ENCODE results near the gene RIN3. TPM values are rescaled to one million over a fixed set of nuclear protein-coding genes. Genes with fewer than 3 reads are reported as not detected.
"Not testable (repeated sequence)": the region's sequence is repeated elsewhere in the genome, so short reads cannot be mapped to it uniquely, and the experiment has no call there.

Gene RIN3
- total RNA-seq, 1 experiment from 2014 or later = not detected

- DNase-seq = no peak
- Histone ChIP-seq H3K9me2 (replicated peaks; ENCODE audit: insufficient read depth, low read length) (no peaks in the 10 kb centered on the region), H3K27ac (ENCODE audit: low read length) (no peak overlapping the region), H3K79me2 (ENCODE audit: low read length) (no peaks in the 10 kb centered on the region), H3K36me3 (ENCODE audit: insufficient read depth, low read length) (no peaks in the 10 kb centered on the region), H3K4me3 (ENCODE audit: low read length) (no peak overlapping the region), H3K4me2 (ENCODE audit: low read depth, low read length, poor library complexity, severe bottlenecking) (no peak overlapping the region), H3K9me3 (ENCODE audit: low read length) (no peaks in the 10 kb centered on the region), H2AFZ (ENCODE audit: low read length) (no peak overlapping the region), H3K27me3 (ENCODE audit: low read length) (peaks cover 3% of the 10 kb centered on the region; the same call in 1 of the 2 replicates), H4K20me1 (ENCODE audit: insufficient read depth, low read depth, low read length) (peaks cover 8% of the 10 kb centered on the region; the same call in 1 of the 2 replicates), H3K9ac (ENCODE audit: low read length) (no peak overlapping the region), H3K4me1 (ENCODE audit: low read length) (peaks cover 10% of the 10 kb centered on the region)
These were observed 120.1 kb downstream of the RIN3 start for GRCh38 chr14:92633724-92634123.

GRCh38 chr14:92635031-92635430 lies 121.5 kb downstream of the RIN3 start:
- no peak overlapping the region for H3K4me3 ChIP-seq (ENCODE audit: low read length)
- no peaks in the 10 kb centered on the region for H3K79me2 ChIP-seq (ENCODE audit: low read length)
- no peak overlapping the region for H3K27ac ChIP-seq (ENCODE audit: low read length)
- H3K27me3 ChIP-seq (ENCODE audit: low read length) = peaks cover 3% of the 10 kb centered on the region; the same call in 1 of the 2 replicates
- DNase-seq = peak; percentile 53
- H3K9me2 ChIP-seq (replicated peaks; ENCODE audit: insufficient read depth, low read length) = no peaks in the 10 kb centered on the region
- H3K4me1 ChIP-seq (ENCODE audit: low read length) = peaks cover 10% of the 10 kb centered on the region
- H4K20me1 ChIP-seq (ENCODE audit: insufficient read depth, low read depth, low read length) = peaks cover 8% of the 10 kb centered on the region; the same call in 1 of the 2 replicates
- H3K4me2 ChIP-seq (ENCODE audit: low read depth, low read length, poor library complexity, severe bottlenecking) = peak overlapping the region; percentile 19
- no peak overlapping the region for H2AFZ ChIP-seq (ENCODE audit: low read length)
- H3K9ac ChIP-seq (ENCODE audit: low read length) = no peak overlapping the region
- no peaks in the 10 kb centered on the region for H3K36me3 ChIP-seq (ENCODE audit: insufficient read depth, low read length)
- H3K9me3 ChIP-seq (ENCODE audit: low read length) = no peaks in the 10 kb centered on the region

- H3K4me3 ChIP-seq (ENCODE audit: low read length) = no peak overlapping the region
- no peaks in the 10 kb centered on the region for H3K79me2 ChIP-seq (ENCODE audit: low read length)
- no peak overlapping the region for H3K4me2 ChIP-seq (ENCODE audit: low read depth, low read length, poor library complexity, severe bottlenecking)
- no peak for DNase-seq
- peaks cover 3% of the 10 kb centered on the region; the same call in 1 of the 2 replicates for H3K27me3 ChIP-seq (ENCODE audit: low read length)
- no peak overlapping the region for H2AFZ ChIP-seq (ENCODE audit: low read length)
- H3K9me2 ChIP-seq (replicated peaks; ENCODE audit: insufficient read depth, low read length) = no peaks in the 10 kb centered on the region
- H3K4me1 ChIP-seq (ENCODE audit: low read length) = peaks cover 10% of the 10 kb centered on the region
- no peaks in the 10 kb centered on the region for H3K9me3 ChIP-seq (ENCODE audit: low read length)
- no peak overlapping the region for H3K9ac ChIP-seq (ENCODE audit: low read length)
- H3K36me3 ChIP-seq (ENCODE audit: insufficient read depth, low read length) = no peaks in the 10 kb centered on the region
- no peak overlapping the region for H3K27ac ChIP-seq (ENCODE audit: low read length)
- peaks cover 8% of the 10 kb centered on the region; the same call in 1 of the 2 replicates for H4K20me1 ChIP-seq (ENCODE audit: insufficient read depth, low read depth, low read length)
These were observed 122.3 kb downstream of the RIN3 start for GRCh38 chr14:92635896-92636295.

GRCh38 chr14:92637228-92637627 lies 123.6 kb downstream of the RIN3 start:
- H2AFZ ChIP-seq (ENCODE audit: low read length) = no peak overlapping the region
- no peak overlapping the region for H3K27ac ChIP-seq (ENCODE audit: low read length)
- H3K4me2 ChIP-seq (ENCODE audit: low read depth, low read length, poor library complexity, severe bottlenecking) = no peak overlapping the region
- no peaks in the 10 kb centered on the region for H3K79me2 ChIP-seq (ENCODE audit: low read length)
- peaks cover 10% of the 10 kb centered on the region for H3K4me1 ChIP-seq (ENCODE audit: low read length)
- DNase-seq = no peak
- no peaks in the 10 kb centered on the region for H3K9me2 ChIP-seq (replicated peaks; ENCODE audit: insufficient read depth, low read length)
- no peak overlapping the region for H3K4me3 ChIP-seq (ENCODE audit: low read length)
- peaks cover 3% of the 10 kb centered on the region; the same call in 1 of the 2 replicates for H3K27me3 ChIP-seq (ENCODE audit: low read length)
- H3K9me3 ChIP-seq (ENCODE audit: low read length) = no peaks in the 10 kb centered on the region
- peaks cover 8% of the 10 kb centered on the region; the same call in 1 of the 2 replicates for H4K20me1 ChIP-seq (ENCODE audit: insufficient read depth, low read depth, low read length)
- H3K9ac ChIP-seq (ENCODE audit: low read length) = no peak overlapping the region
- H3K36me3 ChIP-seq (ENCODE audit: insufficient read depth, low read length) = no peaks in the 10 kb centered on the region

- Histone ChIP-seq H3K27ac (ENCODE audit: low read length) (no peak overlapping the region), H3K4me1 (ENCODE audit: low read length) (peaks cover 10% of the 10 kb centered on the region), H3K9me3 (ENCODE audit: low read length) (no peaks in the 10 kb centered on the region), H2AFZ (ENCODE audit: low read length) (no peak overlapping the region), H3K4me2 (ENCODE audit: low read depth, low read length, poor library complexity, severe bottlenecking) (no peak overlapping the region), H3K9me2 (replicated peaks; ENCODE audit: insufficient read depth, low read length) (no peaks in the 10 kb centered on the region), H3K4me3 (ENCODE audit: low read length) (no peak overlapping the region), H3K36me3 (ENCODE audit: insufficient read depth, low read length) (no peaks in the 10 kb centered on the region), H3K79me2 (ENCODE audit: low read length) (no peaks in the 10 kb centered on the region), H4K20me1 (ENCODE audit: insufficient read depth, low read depth, low read length) (peaks cover 8% of the 10 kb centered on the region; the same call in 1 of the 2 replicates), H3K9ac (ENCODE audit: low read length) (no peak overlapping the region), H3K27me3 (ENCODE audit: low read length) (peaks cover 3% of the 10 kb centered on the region; the same call in 1 of the 2 replicates)
- no peak for DNase-seq
These were observed 124.3 kb downstream of the RIN3 start for GRCh38 chr14:92637864-92638263.

GRCh38 chr14:92638266-92638665 lies 124.7 kb downstream of the RIN3 start:
- no peaks in the 10 kb centered on the region for H3K79me2 ChIP-seq (ENCODE audit: low read length)
- H3K27ac ChIP-seq (ENCODE audit: low read length) = no peak overlapping the region
- H3K9me3 ChIP-seq (ENCODE audit: low read length) = no peaks in the 10 kb centered on the region

GRCh38 chr14:92638904-92639303 lies 125.3 kb downstream of the RIN3 start:
- Histone ChIP-seq H3K9me2 (replicated peaks; ENCODE audit: insufficient read depth, low read length) (no peaks in the 10 kb centered on the region), H2AFZ (ENCODE audit: low read length) (no peak overlapping the region), H3K4me1 (ENCODE audit: low read length) (peaks cover 10% of the 10 kb centered on the region), H3K9ac (ENCODE audit: low read length) (no peak overlapping the region), H3K27ac (ENCODE audit: low read length) (no peak overlapping the region), H3K27me3 (ENCODE audit: low read length) (no peaks in the 10 kb centered on the region), H4K20me1 (ENCODE audit: insufficient read depth, low read depth, low read length) (no peaks in the 10 kb centered on the region; the same call in 1 of the 2 replicates), H3K36me3 (ENCODE audit: insufficient read depth, low read length) (no peaks in the 10 kb centered on the region), H3K4me3 (ENCODE audit: low read length) (no peak overlapping the region), H3K4me2 (ENCODE audit: low read depth, low read length, poor library complexity, severe bottlenecking) (no peak overlapping the region), H3K9me3 (ENCODE audit: low read length) (no peaks in the 10 kb centered on the region), H3K79me2 (ENCODE audit: low read length) (no peaks in the 10 kb centered on the region)
- no peak for DNase-seq

More at GRCh38 chr14:92638266-92638665, 124.7 kb downstream of the RIN3 start:
- Histone ChIP-seq H3K4me3 (ENCODE audit: low read length) (no peak overlapping the region), H3K4me2 (ENCODE audit: low read depth, low read length, poor library complexity, severe bottlenecking) (no peak overlapping the region), H3K27me3 (ENCODE audit: low read length) (peaks cover 1% of the 10 kb centered on the region; the same call in 1 of the 2 replicates), H3K9ac (ENCODE audit: low read length) (no peak overlapping the region), H2AFZ (ENCODE audit: low read length) (no peak overlapping the region), H3K4me1 (ENCODE audit: low read length) (peaks cover 10% of the 10 kb centered on the region), H3K9me2 (replicated peaks; ENCODE audit: insufficient read depth, low read length) (no peaks in the 10 kb centered on the region), H3K36me3 (ENCODE audit: insufficient read depth, low read length) (no peaks in the 10 kb centered on the region), H4K20me1 (ENCODE audit: insufficient read depth, low read depth, low read length) (peaks cover 5% of the 10 kb centered on the region; the same call in 1 of the 2 replicates)
- DNase-seq = no peak

- not testable (repeated sequence) for H3K9me3 ChIP-seq (ENCODE audit: low read length); DNase-seq; H4K20me1 ChIP-seq (ENCODE audit: insufficient read depth, low read depth, low read length); H2AFZ ChIP-seq (ENCODE audit: low read length); H3K9me2 ChIP-seq (replicated peaks; ENCODE audit: insufficient read depth, low read length); H3K79me2 ChIP-seq (ENCODE audit: low read length); H3K4me3 ChIP-seq (ENCODE audit: low read length); H3K36me3 ChIP-seq (ENCODE audit: insufficient read depth, low read length); H3K27me3 ChIP-seq (ENCODE audit: low read length); H3K4me1 ChIP-seq (ENCODE audit: low read length); H3K4me2 ChIP-seq (ENCODE audit: low read depth, low read length, poor library complexity, severe bottlenecking); H3K9ac ChIP-seq (ENCODE audit: low read length); H3K27ac ChIP-seq (ENCODE audit: low read length)
These were observed 126.0 kb downstream of the RIN3 start for GRCh38 chr14:92639472-92640117.
